RCC 7860 (cell line): ENCODE measurements around the gene SCUBE1.

Experiments
- DNase-seq: peaks from one replicate; pipeline ENCODE4 v3.0.0-alpha.2; 2015; ENCODE audit warnings: low spot score
- FAIRE-seq: peaks from 2 replicates; lab custom pipeline; 2012; peaks lifted over from hg19 to GRCh38; lab: Jason Lieb, UNC

Gene SCUBE1

GRCh38 chr22:43226377-43227238 lies 116.6 kb downstream of the SCUBE1 start:
- FAIRE-seq: no peak
- no peak for DNase-seq

DNA sequence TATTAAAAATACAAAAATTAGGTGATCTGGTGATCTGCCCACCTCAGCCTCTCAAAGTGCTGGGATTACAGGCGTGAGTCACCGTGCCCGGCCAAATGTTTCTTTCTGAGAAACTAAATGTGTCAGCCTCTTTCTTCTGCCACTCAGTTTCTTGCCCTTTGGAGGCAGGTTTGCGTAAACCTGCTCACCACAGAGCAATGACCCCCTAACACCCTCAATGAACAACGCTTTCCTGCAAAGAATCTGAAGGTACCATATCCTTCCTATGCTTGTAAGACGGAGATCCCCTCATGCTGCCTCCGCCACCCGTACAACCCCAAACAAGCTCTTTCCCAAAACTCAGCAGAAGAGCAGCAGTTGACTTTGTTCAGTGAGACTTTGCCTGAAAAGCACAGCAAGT lies 117.6 kb downstream of the SCUBE1 start:
- no peak for FAIRE-seq
- DNase-seq: no peak

GRCh38 chr22:43222987-43223386 lies 120.2 kb downstream of the SCUBE1 start:
- DNase-seq (no peak), FAIRE-seq (no peak)

DNA sequence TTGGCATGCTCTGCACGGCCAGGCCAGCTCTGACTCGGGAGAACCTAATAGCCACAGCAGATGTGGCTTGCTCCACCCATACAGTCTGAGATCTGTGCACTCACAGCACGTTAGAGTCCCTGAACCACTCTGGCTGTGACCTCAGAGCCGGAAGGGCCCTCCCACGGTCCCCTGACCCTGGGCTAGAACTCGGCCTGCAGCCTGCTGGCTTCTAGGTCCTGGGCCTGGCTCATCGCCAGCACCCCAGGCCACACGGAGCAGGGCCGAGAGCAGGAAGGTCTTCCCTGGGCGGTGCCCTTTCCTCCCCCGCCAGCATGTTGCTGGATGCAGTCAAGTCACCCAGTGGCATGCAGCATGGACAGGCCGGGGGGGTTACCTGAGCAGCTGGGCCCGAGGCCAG lies 120.9 kb downstream of the SCUBE1 start:
- no peak for DNase-seq
- no peak for FAIRE-seq

- DNase-seq: no peak
- FAIRE-seq: no peak
Observed at GRCh38 chr22:43220625-43221380, 122.4 kb downstream of the SCUBE1 start.

DNA sequence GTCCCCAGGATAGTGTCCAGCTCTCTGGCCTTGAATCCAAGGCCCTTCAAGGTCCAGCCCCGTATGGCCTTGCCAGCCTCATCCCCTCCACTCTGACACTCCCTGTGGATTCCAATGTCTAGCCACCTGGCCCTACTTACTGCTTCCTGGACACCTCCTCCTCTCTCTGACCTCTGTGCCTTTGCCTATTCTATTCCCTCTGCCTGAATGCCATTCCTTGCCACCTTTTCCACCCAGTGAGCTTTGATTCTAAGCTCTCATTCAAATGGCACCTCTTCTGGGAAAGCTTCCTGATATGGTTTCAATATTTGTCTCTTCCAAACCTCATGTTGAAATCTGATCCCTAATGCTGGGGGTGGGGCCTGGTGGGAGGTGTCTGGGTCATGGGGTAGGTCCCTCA lies 124.4 kb downstream of the SCUBE1 start:
- FAIRE-seq: no peak

GRCh38 chr22:43217285-43218030 lies 125.7 kb downstream of the SCUBE1 start:
- FAIRE-seq: no peak
- DNase-seq: no peak

More for the DNA sequence above, 124.4 kb downstream of the SCUBE1 start:
- no peak for DNase-seq

DNA sequence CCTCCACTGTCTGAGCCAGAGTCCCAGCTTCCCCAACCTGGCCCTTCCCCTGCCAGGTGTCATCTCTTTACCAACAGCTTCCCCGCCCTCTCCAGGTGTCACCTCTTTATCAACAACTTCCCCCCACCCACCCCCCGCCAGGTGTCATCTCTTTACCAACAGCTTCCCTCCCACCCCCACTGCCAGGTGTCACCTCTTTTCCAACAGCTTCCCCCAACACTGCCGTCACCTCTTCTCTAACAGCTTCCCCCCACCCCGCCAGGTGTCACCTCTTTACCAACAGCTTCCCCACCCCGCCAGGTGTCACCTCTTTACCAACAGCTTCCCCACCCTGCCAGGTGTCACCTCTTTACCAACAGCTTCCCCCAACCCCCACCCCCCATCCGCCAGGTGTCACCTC lies 126.4 kb downstream of the SCUBE1 start:
- DNase-seq (no peak), FAIRE-seq (no peak)

DNA sequence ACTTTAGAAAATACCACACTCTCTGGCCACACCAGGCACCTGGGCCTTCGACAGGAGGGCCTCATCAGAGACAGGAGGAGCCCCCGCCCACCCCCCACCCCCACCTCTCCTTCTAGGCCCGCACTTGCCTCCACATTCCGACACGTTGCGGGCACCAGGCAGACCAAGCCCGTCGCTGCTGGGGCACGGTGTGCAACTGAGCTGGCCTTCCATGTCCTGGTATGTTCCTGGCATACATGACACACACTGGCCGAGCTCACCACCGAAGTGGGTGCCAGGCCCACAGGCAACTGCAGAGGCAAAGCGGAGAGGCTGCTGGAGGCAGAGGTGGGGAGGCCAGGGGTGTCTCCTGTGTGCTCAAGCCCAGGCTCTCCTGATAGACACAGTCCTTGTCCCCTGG lies 129.2 kb downstream of the SCUBE1 start:
- no peak for FAIRE-seq
- DNase-seq: no peak

- no peak for FAIRE-seq
- DNase-seq: no peak
Observed at GRCh38 chr22:43213051-43213450, 130.1 kb downstream of the SCUBE1 start.

DNA sequence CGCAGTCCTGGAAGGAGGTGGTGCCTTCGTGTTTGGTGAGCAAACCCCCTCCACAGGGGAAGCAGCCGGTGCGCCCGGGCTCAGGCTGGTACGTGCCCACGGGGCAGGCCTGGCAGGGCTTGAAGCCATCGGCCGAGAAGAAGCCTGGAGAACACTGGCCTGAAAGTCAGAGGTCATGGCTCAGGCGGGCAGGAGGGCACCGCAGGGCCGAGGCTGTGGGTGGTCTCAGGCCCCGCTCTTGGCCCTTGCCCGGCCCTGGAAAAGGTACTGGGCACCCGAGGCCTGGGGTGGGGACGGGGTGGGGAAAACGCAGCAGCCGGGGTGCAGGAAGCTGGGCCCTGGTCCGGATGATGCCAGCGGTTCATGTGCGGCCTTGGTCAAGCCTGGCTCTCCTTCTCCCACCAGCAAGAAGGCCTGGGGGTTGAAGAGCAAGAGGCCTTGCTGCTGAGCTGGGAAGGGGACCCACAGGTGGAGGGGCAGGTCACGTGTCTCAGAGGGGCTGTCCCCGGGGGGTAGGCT lies 130.7 kb downstream of the SCUBE1 start:
- DNase-seq (no peak), FAIRE-seq (no peak)

- no peak for DNase-seq
- no peak for FAIRE-seq
Observed at GRCh38 chr22:43211941-43212433, 131.2 kb downstream of the SCUBE1 start.

- DNase-seq: no peak
- no peak for FAIRE-seq
Observed at GRCh38 chr22:43210631-43211515, 132.3 kb downstream of the SCUBE1 start.

GRCh38 chr22:43209971-43210370 lies 133.2 kb downstream of the SCUBE1 start:
- DNase-seq: no peak
- no peak for FAIRE-seq

DNA sequence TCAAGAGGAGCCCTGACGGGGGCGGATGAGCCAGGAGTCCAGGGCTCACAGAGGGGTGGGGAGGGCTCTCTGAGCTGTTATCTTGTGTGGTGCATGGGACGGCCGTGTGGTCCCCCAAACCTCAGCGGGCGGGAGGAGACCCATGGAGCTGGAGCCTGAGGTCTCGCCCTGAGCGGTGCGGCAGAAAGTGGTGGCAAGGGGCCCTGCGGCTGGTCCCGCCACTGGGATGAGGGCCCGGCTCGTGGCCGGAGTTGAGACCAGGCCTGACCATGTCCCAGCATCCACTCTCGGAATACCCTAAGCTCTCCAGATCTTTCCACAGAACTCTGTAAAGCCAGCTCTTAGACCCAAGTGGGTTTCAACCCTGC lies 133.7 kb downstream of the SCUBE1 start:
- no peak for DNase-seq
- FAIRE-seq: no peak

- DNase-seq (no peak), FAIRE-seq (no peak)
Observed at GRCh38 chr22:43208703-43209522, 134.3 kb downstream of the SCUBE1 start.

DNA sequence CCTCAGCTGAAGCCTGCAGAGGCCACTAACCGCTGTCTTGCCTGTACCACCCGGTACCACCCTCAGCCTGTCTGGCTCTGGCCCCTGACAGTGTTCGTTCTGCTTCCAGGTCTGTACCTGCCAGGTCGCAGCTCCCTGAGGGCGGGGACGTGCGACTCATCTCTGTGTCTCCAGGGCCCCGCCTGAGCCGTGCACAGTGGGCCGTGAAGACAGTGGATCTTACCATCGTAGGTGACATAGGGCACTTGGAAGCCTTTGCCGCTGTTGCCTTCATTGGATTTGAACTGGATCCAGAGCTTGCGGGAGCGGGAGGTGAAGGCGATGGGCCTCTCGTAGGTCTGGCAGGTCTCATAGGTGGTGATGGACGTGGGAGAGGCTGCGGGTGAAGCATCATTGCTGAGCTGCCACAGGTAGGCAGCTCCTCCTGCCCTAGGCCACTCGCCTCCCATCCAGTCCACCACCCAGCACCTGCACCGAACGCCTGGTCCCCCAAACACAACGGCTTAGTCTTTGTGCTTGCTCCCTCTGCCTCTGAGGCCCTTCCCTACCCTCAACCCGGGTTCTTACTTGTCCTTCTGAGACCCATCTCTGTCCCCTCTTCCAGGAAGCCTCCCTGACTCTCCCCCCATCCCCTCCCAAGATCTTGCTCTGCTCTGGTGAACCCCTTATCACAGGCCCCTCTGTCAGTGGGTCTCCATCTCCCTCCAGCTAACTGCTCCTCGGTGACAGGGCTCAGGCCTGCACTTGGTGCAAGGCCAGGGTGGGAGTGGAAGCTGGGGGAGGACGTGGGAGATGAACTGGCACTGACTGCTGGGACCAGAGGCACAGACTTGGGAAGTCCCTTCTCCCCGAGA lies 135.1 kb downstream of the SCUBE1 start:
- FAIRE-seq: no peak
- no peak for DNase-seq

DNA sequence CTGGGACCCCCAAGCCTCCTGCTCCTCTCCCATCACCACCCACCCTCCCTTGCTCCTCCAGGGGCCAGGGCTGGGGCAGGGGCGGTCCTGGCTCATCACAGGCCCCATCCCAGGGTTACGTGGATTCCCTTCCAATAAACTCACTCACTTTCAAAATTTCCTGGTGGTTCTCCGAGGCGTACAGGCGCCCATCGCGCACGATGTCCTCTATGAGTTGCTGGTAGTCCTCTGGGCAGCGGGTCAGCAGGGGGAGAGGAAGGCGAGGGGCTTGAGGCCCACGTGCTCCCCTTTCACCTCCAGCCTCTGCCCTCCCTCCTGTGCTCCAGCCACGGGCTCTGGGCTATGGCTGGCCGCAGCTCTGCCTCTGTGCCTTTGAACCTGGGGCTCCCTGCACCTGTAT lies 135.8 kb downstream of the SCUBE1 start:
- FAIRE-seq: no peak
- DNase-seq: no peak
